ENCODE results near the gene CMC2. TPM values are rescaled to one million over a fixed set of nuclear protein-coding genes. Genes with fewer than 3 reads are reported as not detected.

Gene CMC2
- total RNA-seq, 1 experiment from 2014 or later, result 82.0 TPM

GRCh38 chr16:81035398-81035974, 28.8 kb upstream of the CMC2 start, which contains the start of gene ATMIN:
Gene ATMIN (plus strand): TSS chr16:81035842. CDS start chr16:81035871, 29 bp downstream.
- no TSS peak for BruUV-seq (replicated peaks)
- Histone ChIP-seq H3K36me3 (ENCODE audit: control insufficient read depth, insufficient read depth, low read length) (peaks cover 8% of the 10 kb centered on the region), H3K27me3 (ENCODE audit: control insufficient read depth, insufficient read depth, low read length) (no peaks in the 10 kb centered on the region), H3K4me1 (ENCODE audit: control insufficient read depth, insufficient read depth, low read length) (no peaks in the 10 kb centered on the region; the same call in 1 of the 2 replicates), H3K27ac (ENCODE audit: low read length) (peak within 1 kb of the TSS; percentile 76), H3K4me3 (ENCODE audit: low read depth in 2 of 2, low read length in 2 of 2) (peak within 1 kb of the TSS; percentile 70 to 74), H3K9me3 (ENCODE audit: control insufficient read depth, insufficient read depth, low read depth, low read length) (no peaks in the 10 kb centered on the region)
- ATAC-seq (peak; percentile 97), DNase-seq (ENCODE audit: low read depth, low spot score) (peak; percentile 28)
- intact Hi-C loops (cut with micrococcal nuclease; ENCODE audit: unreplicated experiment), result loop anchor here (10.0 kb wide), 1 partner anchor 699 kb away; no protein-coding TSS in a partner anchor
- no peak for TF ChIP-seq POLR2AphosphoS5 (IDR thresholded peaks at IDR 0.05; ENCODE audit: low read depth, low read length)
- TF ChIP-seq TCF7L2 (IDR thresholded peaks at IDR 0.05; ENCODE audit: low read depth, low read length), result no peak
- TF ChIP-seq CTCF (IDR thresholded peaks at IDR 0.05), result peak; percentile 98
- ChIA-PET POLR2A (no interaction called here), CTCF (interaction anchor here (0.6 to 1.0 kb wide), 5 partner anchors 24 to 1299 kb away, joined by 3 to 6 read pairs (median 3); no protein-coding TSS in a partner anchor)
- in situ Hi-C loops (cut with HindIII; ENCODE audit: low pct_unique_long_range_greater_than_20kb, low sequenced_read_pairs), result no loop called here

GRCh38 chr16:81029930-81030604, 23.4 kb upstream of the CMC2 start:
- ATAC-seq (no peak), DNase-seq (ENCODE audit: low read depth, low spot score) (no peak)
- no peak for TF ChIP-seq CTCF (IDR thresholded peaks at IDR 0.05)
- TF ChIP-seq REST (IDR thresholded peaks at IDR 0.05; ENCODE audit: insufficient read depth in 1 of 2, low read depth in 2 of 2, low read length in 1 of 2), result no peak
- TF ChIP-seq TCF7L2 (IDR thresholded peaks at IDR 0.05; ENCODE audit: low read depth, low read length), result no peak
- no peak for TF ChIP-seq POLR2AphosphoS5 (IDR thresholded peaks at IDR 0.05; ENCODE audit: low read depth, low read length)
- no peak for TF ChIP-seq SIN3A (IDR thresholded peaks at IDR 0.05; ENCODE audit: borderline replicate concordance, insufficient read depth, low read depth, low read length)
- BruUV-seq (replicated peaks), result TSS peak; percentile 63
- Histone ChIP-seq H3K4me3 (ENCODE audit: low read depth in 2 of 2, low read length in 2 of 2) (no peak overlapping the region), H3K9me3 (ENCODE audit: control insufficient read depth, insufficient read depth, low read depth, low read length) (no peaks in the 10 kb centered on the region), H3K27me3 (ENCODE audit: control insufficient read depth, insufficient read depth, low read length) (no peaks in the 10 kb centered on the region), H3K36me3 (ENCODE audit: control insufficient read depth, insufficient read depth, low read length) (peaks cover 8% of the 10 kb centered on the region; the same call in 1 of the 2 replicates), H3K4me1 (ENCODE audit: control insufficient read depth, insufficient read depth, low read length) (no peaks in the 10 kb centered on the region), H3K27ac (ENCODE audit: low read length) (no peak overlapping the region)
- ChIA-PET CTCF (no interaction called here), POLR2A (no interaction called here)
- in situ Hi-C loops (cut with HindIII; ENCODE audit: low pct_unique_long_range_greater_than_20kb, low sequenced_read_pairs), result no loop called here
- intact Hi-C loops (cut with micrococcal nuclease; ENCODE audit: unreplicated experiment), result loop anchor here (10.0 kb wide), 1 partner anchor 705 kb away; no protein-coding TSS in a partner anchor

All from Panc1 (cell line).